HepG2 (cell line): ENCODE results near the gene THBD.

Experiments used
- MED1 ChIP-seq: sonication (generic); formaldehyde crosslinking; IDR thresholded peaks from 2 replicates; pipeline ENCODE4 v1.4.0; 2020; ENCODE audit warnings: missing genetic modification reagents
- ZNF350 ChIP-seq: sonication (generic); formaldehyde crosslinking; IDR thresholded peaks from 2 replicates; pipeline ENCODE4 v1.4.0; 2020; ENCODE audit warnings: mild to moderate bottlenecking, low read depth, missing genetic modification reagents, borderline replicate concordance
- TF ChIP-seq, protein P1 (sequence below): sonication (generic); formaldehyde crosslinking; IDR thresholded peaks from 2 replicates; pipeline ENCODE4 v1.8.0; 2022; ENCODE audit warnings: mild to moderate bottlenecking, missing genetic modification reagents

DNA sequence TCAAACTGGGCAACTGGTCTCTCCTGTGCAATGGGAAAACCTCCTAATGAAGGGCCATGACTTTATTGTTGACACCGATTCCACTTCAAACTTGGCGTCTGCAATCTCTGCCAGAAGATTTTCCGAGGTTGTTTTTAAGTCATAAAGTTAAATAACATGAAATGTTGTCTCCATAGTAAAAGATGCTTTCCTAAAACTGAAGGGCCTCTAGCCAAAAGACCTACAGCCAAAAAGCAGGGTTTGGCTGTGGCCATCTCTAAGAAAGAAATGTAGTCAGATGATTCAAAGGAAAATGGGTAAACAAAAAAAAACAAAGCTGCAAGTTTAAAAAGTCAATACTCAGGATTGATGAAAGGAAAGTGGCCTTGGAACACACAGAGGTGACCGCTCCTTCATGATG lies 22.5 kb upstream of the THBD start:
- TF ChIP-seq, protein P1, sequence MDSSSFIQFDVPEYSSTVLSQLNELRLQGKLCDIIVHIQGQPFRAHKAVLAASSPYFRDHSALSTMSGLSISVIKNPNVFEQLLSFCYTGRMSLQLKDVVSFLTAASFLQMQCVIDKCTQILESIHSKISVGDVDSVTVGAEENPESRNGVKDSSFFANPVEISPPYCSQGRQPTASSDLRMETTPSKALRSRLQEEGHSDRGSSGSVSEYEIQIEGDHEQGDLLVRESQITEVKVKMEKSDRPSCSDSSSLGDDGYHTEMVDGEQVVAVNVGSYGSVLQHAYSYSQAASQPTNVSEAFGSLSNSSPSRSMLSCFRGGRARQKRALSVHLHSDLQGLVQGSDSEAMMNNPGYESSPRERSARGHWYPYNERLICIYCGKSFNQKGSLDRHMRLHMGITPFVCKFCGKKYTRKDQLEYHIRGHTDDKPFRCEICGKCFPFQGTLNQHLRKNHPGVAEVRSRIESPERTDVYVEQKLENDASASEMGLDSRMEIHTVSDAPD (CRISPR knock-in tag) = no peak
- TF ChIP-seq ZNF350 (CRISPR knock-in tag) (no peak), MED1 (CRISPR knock-in tag) (no peak)
